ENCODE data around the gene MYO5B.
A peak's percentile ranks its signal among the peaks of the same experiment; 100 is the strongest.
"Not testable (repeated sequence)": the region's sequence is repeated elsewhere in the genome, so short reads cannot be mapped to it uniquely, and the experiment has no call there.

Gene MYO5B

DNA sequence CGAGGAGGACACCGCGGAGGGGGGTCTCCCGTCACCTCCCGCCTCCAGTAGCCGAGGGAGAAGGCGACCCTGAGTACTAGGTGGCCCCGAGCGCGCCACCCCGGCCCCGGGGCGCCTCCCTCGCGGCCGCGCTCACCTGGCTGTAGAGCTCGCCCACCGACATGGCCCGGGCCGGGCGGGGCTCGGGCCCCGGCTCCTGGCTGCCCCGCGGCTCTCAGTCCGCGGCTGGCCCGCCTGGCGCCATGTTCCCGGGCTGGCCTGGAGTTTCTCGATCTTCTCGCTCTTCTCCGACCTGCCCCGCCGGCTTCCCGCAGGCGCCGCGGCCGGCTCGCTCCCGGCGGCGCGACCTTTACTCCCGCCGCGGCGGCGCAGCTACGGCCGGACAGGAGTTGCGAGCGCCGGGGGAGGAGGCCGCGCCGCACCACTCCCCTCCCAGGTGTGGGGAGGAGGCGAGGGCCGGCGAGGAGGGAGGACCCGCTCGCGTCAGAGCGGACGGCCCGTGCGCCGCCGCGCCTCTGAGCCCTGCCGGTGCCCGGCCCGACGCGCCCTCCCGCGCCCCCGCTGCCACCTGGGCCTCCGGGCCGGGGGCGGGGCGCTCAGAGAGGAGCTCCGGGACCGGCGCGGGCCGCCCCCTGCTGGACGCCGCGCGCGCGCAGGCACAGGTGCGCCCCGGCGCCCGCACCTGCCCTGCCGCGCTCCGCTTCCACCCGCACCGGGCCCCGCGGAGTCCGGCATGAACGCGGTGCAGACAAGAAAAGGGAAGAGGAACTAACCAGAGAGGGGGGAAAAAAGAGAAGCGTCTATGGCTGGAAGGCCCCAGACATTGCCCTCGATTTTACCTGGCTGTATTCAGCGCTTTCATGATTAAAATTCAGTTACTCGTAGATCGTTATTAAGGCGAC lies at the start of gene MYO5B:
Gene MYO5B (minus strand): TSS at position 517 of the 902 bp plus-strand sequence. CDS start 354 bp downstream, at position 163.
- DNase-seq = no peak

DNA sequence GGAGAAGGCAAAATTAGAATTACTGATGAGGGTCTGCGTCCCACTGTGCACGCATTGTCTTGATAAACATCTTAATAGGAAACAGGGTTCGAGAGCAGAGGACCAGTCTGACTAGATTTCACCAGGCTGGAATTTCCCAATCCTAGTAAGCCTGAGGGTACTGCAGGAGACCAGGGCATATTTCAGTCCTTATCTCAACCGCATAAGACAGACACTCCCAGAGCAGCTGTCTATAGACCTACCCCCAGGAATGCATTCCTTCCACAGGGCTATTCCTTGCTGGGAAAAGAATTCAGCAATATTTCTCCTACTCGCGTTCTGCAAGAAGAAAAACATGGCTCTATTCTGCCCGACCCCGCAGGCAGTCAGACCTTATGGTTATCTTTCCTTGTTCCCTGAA lies 46.8 kb upstream of the MYO5B start:
- DNase-seq = not testable (repeated sequence)

DNA sequence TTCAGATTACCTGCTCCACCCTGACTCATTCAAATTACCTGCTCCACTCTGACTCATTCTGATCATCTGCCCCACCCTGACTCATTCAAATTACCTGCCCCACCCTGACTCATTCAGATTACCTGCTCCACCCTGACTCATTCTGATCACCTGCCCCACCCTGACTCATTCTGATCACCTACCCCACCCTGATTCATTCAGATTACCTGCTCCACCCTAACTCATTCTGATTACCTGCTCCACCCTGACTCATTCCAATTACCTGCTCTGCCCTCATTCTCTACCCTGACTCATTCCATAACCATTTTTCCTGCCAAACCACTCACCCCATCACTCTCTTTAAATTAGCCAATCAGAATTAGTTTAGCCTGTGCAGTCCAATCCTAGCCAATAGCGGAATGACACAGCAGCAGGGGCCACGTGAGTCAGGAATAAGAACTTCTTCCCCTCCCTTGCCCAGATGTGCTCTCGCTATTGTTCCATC lies 45.2 kb upstream of the MYO5B start:
- DNase-seq = no peak

DNA sequence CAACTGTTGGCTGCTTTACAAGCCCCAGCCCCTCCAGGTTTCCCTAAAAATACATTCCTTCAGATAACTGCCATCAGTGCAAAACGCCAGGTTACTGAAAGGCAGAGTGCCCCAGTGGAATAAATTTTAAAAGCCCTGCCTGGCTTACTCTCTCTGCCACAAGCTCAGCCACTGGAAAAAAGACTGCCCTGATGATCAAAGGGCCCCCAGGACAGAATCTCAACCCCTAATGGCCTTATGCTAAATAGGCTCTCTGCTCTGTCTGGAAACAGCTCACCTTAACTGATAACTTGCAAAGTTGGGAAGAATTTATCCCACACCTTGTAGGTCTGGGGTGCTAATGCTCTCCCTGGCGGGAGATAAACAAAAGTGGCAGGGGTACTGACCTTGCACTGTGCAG lies 37.5 kb upstream of the MYO5B start:
- DNase-seq = no peak

DNA sequence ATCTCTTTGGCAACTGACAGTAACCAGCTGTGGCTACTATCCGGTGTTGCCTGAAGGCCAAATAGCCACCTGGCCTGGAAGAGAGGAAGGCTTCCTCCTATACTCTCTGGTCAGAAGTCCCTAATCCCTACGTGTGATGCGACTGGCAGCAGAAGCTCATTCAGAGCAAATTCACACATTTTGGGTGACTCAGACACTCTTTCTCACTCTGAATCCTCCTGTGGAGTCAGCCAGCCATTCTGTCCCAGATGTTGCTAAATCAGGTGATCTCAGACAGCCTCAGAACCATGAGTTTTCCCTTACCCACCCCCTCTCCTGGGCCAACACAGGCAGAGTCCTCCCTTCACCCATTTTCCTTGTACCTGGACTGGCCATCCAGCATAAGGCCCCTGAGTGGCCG lies 36.7 kb upstream of the MYO5B start:
- DNase-seq = no peak

DNA sequence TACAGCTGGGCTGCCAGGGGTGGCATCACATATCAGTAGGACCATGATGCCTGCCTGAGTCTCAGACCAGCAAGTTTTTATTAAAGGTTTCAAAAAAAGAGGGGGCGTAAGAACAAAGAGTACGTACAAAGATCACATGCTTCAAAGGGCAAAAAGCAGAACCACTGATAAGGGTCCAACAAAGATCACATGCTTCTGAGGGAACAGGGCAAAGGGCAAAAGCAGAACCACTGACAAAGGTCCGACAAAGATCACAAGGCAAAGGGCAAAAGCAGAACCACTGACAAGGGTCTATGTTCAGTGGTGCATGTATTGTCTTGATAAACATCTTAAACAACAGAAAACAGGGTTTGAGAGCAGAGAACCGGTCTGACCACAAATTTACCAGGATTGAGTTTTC lies 25.3 kb upstream of the MYO5B start:
- DNase-seq = not testable (repeated sequence)

DNA sequence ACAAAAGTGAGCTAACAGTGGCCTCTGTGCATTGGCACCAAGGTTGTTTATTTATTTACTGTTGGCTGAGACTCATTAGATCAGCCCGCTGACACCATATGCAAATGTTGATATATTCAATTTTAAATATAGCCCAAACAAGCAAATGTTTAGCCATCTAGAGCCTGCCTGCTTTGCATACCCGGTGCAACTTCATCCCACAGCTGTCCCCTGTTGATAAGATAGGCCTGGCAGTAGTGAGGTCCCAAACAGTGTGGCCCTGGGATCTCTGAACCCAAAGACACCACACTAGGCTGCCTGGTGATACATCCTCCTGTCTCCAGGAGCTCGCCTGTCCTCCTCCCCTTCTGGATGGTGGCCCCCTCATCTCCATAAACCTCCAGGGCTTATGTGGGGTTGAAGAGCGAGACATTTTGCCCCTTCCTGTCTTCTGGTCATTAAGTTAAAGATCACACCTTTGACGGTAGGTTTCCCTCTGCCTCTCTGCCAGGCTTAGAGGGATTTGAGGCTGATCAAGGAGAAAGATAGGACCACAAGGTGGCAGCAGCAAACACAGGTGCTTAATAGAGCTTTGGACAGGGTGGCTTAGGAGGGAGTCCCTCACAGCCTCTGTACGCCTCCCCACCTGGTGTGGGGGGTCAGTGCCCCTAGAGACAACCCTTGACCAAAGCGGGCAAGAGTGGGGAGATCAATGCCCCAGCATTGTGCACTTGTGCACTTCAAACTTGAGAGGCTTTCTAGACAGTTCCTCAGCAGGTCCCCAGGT lies 23.7 kb upstream of the MYO5B start:
- no peak for DNase-seq

DNA sequence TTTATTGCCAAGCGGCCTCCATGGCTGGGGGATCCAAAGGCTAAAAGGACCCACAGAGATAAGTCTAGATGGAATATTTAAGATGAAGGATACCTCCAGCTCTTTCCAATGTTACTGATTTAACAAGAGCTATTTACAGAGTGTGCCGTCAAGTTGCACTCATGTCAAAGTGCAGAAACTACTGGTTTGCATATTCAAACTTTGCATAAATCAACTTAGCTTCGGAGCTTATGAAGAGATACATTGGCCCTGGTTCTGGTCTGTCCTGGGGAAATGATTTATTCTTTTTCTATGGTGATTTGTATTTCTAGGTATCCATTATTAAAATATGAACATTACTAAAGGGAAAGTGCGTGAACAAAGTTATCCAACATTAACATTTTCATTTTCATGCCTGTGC lies 14.4 kb upstream of the MYO5B start:
- no peak for DNase-seq

DNA sequence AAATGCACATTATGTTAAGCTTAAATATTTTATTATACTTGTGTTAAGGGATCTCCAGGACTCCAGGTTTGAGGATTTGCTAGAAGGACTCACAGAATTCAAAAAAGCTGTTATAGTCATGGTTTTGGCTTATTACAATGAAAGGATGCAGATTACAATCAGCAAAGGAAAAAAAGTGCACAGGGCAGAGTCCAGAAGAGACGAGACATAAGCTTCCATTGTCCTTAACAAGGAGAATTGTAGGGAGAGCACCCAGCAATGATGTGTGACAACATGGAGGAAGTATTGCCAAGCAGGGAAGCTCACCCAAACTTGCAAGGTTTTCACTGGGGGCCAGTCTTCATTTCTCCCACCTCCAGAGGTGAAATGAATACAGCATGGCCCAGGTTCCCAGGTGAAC lies 12.8 kb upstream of the MYO5B start:
- no peak for DNase-seq

DNA sequence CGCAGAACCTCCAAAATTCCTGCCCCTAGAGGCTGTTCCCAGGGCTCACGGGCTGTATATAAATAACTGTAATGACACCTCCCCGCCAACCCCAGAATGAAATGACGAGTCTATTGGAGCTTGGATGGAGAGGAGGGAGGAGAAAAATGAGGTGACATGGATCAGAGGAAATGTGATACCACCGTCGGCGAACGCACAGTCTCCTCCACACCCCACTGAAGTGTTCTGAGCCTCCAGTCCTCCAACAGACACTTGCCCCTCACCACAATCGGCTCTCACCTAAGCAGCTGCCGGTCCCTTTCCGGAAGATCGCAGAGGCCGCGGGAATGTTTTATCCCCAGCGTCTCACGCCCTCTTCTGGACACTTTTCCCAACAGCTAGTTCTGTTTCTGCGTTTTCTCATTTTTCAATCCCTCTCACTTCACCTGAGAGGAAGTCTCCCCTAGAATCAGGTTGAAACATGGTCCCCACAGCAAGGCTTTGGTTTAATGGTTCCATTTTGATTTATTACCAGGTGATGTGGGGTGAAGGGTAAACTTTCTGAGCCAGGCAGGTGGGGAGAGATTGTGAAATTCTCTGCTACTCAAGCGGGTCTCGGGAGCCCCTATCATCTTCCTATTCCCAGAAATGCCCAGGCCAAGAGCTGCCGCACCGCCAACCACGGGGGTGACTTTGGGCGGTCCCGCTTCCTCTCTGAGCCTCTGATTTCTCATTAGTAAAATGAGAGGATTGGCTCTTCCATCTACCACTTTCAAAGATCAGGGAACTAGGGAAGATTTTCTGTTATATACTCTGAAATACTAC lies 9.1 kb upstream of the MYO5B start:
- peak; percentile 27 for DNase-seq

DNA sequence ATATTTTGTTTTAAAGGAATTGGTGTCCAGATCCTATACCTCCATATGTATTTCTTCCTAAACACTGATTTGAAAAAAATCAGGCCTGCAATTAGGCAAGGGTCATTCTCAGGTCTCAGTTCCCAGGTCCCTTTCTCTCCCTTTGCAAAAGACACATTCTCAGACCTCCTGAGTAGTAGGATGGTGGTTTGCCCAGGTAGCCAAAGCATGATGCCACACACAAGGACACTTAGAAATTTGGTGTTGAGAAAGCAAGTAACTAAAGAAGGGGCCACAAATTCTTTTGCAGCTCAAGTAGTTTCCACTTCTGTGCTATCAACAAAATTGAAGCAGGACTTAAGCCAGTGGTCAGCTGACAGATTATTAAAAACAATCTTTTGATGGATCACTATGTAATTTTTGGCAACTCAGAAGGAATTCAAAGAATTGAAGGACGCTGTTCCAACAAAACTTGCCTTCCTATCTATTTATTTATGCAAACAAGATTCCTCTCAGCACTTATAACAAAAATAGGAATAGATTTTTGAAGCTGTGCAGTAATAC lies 6.6 kb upstream of the MYO5B start:
- no peak for DNase-seq

DNA sequence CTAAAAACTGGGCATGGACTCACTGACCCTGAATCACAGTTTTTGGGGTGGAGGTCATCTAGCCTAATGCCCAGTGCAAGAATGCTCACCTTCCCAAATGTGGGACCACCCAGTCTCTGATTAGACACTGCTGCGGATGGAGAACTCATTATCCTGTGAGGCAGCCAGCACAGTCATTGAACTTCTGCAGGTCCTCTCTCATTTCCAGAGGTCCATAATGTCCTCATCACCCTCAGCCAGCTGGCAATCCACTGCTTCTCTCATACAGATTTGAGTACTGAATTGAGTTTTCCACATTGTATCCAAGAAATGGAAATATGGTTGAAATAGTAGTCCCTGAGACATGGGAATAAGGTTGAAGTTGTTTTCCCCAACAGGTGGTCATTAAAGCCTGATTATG lies 5.0 kb upstream of the MYO5B start:
- DNase-seq = no peak

DNA sequence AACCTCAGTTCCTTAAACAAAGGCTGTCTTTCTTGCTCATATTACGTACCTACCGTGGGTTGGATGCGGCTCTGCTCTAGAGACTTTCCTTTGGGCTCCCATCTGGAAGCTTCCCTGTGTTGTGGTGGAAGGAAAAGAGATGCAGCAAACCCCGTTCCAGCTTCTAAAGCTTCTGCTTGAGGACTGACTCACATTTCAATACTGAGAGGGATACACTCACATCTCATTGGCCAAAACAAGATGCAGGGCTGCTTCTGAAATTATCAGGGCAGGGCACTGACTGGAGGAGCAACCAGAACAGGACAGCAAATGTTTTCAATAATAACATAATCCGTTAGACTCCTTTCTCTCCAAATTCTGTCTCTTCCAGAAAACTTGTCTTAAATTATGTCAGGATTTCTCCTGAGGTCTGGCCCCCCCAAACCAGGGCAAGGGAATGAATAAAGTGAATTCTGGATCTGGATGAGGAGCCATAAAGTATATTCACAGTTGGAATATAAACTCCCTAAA lies 4.5 kb upstream of the MYO5B start:
- no peak for DNase-seq

DNA sequence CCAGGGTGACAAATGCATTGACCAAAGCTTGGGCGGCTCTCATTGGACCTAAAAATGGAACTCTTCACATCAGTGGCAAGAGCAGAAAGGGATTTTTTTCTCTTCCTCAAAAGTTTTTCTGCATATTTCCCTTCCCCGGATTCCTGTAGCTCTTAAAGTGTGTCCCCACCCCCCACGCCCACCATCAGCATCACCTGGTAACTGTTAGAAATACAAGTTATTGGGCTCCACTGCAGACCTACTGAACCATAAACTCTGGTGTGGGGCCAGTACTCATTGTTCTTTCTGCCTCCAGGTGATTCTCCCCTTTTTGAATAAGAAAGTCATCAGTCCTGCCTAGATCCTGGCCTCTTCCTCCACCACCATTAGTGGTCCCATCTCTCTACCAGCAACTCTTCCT lies 1.3 kb upstream of the MYO5B start:
- no peak for DNase-seq

DNA sequence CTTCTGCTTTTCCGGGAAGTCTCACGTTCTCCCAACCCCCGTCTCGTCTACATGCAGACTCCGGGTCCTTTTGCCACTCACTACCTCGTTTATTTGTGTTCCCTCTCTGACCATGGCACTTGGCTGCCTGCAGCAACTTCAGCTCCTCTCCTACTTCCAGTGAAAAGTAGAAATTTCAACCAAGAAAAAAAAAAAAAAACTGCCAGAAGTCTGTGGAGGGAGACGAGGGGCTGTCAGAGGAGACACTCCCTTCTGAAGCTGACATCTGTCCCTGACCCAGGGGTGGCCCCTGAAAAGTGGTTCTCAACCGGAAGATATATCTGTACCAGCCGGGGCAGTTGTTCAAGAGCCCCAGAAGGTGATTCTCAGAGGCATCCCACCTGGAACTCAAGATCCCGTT lies 742 bp upstream of the MYO5B start:
- DNase-seq = no peak

DNA sequence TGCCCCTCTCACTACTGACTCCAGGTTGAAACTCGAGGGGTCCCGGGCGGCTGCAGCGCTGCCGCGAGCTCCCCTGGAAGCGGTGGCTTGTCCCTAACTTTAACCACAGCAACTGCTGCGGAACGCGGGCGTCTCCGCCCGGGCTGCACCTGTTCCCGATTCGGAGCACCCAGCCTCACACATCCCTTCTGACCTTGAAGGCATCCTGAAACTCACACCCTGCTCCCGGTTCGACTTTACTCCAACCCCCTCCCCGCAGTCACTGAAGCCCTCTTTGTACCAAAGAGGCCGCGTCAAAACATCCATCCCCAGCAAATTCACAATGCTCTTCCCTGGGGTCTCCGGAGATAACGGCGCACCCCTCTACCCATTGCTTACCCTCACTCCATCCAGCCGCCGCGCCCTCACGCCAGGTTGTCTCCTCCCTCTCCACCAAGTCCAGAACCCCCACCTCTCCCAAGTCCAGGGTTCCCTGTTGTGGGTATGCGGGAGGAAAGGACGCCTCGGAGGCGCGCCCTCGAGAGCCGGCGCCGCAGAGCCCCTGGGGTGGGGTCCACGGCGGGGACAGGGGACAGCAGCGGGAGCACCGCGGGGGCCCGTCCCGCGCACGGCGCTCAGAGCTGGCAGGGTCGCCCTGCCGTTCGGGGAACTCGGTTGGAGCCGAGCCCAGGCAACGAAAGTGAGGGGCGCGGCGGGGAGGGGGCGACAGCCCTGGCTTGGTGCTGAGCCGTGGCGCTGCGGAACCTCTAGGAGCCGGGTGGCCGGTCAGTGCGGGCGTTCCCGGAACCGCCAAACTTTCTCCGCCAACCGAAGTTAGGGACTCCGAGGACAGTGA lies 934 bp downstream of the MYO5B start:
- no peak for DNase-seq

DNA sequence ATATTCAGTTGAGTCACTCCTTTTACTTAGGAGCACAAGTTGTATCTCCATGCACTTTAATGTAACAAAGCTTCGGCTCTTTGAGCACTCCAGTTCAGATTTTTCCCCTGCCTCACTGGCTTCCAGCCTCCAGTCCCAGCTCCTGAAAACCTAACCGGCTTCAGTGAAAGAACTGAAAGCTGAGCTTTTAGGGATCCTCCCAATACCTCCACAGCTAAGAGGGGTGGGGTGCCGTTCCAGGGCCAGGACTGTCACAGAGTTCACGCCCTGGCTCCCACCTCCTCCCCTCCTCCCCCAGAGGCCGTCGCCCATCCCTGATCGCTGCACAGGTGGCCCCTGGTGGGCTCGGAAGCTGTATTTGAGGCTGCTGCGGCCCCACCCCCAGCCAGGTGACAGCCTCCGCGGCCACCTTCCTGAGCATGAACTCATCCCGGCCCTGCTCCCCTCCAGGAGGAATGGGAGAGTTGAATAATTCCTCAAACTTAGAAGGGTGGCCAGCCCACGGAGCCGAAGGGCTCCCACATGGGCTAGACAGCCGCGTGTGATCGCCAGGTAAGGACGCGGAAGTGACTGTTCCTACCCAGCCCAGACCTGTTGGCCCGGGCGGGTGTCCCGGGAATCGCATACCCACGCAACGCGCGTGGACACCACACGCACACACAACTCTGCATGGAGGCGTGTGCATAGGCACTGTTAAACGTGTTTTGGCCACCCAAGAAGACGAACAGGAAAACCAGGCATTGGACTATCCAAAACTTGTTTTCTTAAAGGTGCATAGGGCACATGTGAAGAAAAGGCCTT lies 1.8 kb downstream of the MYO5B start:
- no peak for DNase-seq

DNA sequence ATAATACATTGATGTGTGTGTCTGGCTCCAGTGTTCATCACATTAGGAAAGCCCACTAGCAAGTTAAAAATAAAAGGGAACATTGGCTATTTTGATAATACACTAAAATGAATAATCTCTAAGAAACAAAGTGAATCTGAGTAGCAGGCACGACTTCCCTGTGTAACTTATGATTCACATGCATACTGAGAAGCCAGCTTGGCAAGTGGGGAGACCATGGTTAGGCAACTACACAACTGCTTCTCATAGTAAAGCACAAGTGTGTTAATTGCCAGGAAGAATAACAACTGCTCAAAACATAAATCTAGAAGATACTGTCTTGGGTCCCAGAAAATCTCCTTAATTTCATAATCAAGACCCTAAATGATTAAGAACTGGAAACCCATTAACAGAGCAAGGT lies 4.0 kb downstream of the MYO5B start:
- DNase-seq = no peak

DNA sequence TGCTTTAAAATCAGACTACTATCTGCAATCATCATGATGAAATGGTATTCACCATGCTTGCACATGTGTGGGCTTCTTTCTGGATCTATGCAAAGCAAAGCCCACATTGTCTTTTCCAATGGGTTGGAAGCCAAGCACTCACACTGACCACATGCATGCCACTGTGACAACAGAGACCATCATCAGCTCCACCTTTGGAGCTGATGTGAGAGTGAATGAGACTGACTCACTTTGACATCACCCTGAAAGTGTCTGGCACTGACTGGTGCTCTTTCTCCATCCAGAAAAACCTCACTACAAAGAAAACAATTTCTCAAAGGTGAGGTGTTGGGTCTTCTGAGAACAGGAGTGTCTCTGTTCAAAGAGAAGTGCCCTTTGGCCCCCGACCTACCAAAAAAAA lies 4.7 kb downstream of the MYO5B start:
- DNase-seq = peak; percentile 4

DNA sequence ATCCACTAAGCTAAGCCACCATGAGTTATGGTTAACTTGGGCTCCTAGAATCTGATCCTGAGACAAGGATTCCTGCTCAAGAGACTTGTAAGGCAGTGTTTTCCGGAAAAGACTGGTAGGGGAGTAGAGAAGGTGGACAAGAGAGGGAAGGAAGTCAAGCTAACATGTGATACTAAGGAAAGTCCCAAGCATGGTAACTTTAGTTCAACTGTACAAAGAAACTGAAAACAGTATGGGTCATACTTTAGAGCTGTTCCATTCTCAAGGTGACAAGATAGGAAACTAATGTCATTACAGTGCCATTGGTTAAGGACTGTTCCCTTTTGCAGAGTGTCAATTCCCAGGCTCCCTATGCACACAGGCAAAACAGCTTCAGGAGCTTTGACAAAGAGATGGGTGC lies 5.8 kb downstream of the MYO5B start:
- DNase-seq = no peak

DNA sequence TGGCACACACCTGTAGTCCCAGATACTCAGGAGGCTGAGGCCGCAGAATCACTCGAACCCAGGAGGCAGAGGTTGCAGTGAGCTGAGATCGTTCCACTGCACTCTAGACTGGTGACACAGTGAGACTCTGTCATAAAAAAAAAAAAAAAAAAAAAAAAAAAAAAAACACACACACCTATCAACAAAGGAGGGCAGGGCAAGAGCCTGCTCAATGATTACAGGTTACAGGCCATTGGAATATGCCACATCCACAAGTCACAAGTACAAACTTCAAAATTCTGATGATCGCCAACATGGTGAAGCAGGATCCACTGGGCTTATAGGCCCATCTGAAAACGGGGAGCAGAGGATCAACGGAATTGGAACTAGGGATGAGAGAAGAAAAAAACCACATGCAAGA lies 6.3 kb downstream of the MYO5B start:
- DNase-seq = no peak

Data from fibroblast of skin of right biceps (primary cell).